ENCODE data around the gene BCL2L1.

Gene BCL2L1

DNA sequence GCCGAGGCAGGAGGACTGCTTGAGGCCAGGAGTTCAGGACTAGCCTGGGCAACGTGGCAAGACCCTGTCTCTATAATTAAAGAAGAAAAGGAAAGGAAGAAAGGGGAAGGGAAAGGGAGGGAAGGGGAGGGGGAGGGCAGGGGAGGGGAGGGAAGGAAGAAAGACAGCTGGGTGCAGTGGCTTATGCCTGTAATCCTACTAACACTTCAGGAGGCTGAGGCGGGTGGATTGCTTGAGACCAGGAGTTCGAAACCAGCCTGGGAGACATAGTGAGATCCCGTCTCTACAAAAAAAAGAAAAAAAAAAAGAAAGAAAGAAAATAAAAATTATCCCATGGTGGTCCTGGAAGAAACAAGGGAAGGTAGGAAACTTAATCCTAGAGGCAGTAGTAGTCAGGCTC is 33.5 kb downstream of the BCL2L1 start:
- DNase-seq (ENCODE audit: low read depth in 2 of 2), result no peak

DNA sequence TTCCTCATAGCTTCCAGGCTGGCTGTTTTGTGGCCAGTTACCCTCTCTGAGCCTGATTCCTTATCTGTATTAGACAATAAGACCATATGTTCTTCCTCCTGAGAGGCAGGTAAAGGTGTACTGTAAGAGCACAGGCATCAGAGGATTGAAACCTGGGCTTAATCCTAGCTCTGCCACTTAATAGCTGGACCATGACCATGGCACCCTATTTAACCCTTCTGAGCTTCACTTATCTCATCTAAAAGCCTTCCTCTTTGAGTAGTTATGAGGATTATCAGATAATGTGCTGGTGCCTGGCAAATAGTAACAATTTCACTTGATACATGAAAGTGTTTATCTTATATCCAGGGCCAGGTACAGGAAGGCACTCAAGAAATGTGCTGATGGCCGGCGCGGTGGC is 34.9 kb downstream of the BCL2L1 start:
- no peak overlapping the region for H3K4me3 ChIP-seq (replicated peaks in 1 of 2; ENCODE audit: low read depth in 2 of 2, low read length in 2 of 2)
- no peak for TF ChIP-seq CTCF (IDR thresholded peaks at IDR 0.05; ENCODE audit: low read depth, low read length)
- DNase-seq (ENCODE audit: low read depth in 2 of 2), result no peak

More for the DNA sequence above, 33.5 kb downstream of the BCL2L1 start:
- no peak for TF ChIP-seq CTCF (IDR thresholded peaks at IDR 0.05; ENCODE audit: low read depth, low read length)
- H3K4me3 ChIP-seq (replicated peaks in 1 of 2; ENCODE audit: low read depth in 2 of 2, low read length in 2 of 2), result no peak overlapping the region

- no peak for DNase-seq (ENCODE audit: low read depth in 2 of 2)
- H3K4me3 ChIP-seq (replicated peaks in 1 of 2; ENCODE audit: low read depth in 2 of 2, low read length in 2 of 2), result no peak overlapping the region
- TF ChIP-seq CTCF (IDR thresholded peaks at IDR 0.05; ENCODE audit: low read depth, low read length), result no peak
Measured at GRCh38 chr20:31685853-31686643, 36.6 kb downstream of the BCL2L1 start.

GRCh38 chr20:31684153-31685015 is 38.3 kb downstream of the BCL2L1 start:
- no peak for DNase-seq (ENCODE audit: low read depth in 2 of 2)
- H3K4me3 ChIP-seq (replicated peaks in 1 of 2; ENCODE audit: low read depth in 2 of 2, low read length in 2 of 2), result no peak overlapping the region

DNA sequence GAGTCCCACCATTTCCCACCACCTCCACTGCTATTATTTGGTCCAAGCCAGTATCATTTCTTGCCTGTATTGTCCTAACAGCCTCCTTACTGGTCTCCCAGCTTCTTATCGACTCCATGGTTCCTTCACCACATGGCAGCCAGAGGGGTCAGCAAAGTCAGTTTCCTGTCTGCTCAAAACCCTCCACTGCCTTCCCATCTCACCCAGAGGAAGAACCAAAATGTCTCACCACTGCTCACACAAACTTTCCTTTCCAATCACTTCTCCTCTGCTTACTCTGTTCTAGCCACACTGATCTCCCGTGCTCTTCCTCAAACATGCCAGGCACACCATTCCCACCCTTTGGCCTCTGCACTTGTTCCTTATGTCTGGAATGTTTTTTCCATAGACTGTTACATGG is 39.7 kb downstream of the BCL2L1 start:
- TF ChIP-seq CTCF (IDR thresholded peaks at IDR 0.05; ENCODE audit: low read depth, low read length), result no peak
- DNase-seq (ENCODE audit: low read depth in 2 of 2), result no peak
- no peak overlapping the region for H3K4me3 ChIP-seq (replicated peaks in 1 of 2; ENCODE audit: low read depth in 2 of 2, low read length in 2 of 2)

More at GRCh38 chr20:31684153-31685015, 38.3 kb downstream of the BCL2L1 start:
- no peak for TF ChIP-seq CTCF (IDR thresholded peaks at IDR 0.05; ENCODE audit: low read depth, low read length)

DNA sequence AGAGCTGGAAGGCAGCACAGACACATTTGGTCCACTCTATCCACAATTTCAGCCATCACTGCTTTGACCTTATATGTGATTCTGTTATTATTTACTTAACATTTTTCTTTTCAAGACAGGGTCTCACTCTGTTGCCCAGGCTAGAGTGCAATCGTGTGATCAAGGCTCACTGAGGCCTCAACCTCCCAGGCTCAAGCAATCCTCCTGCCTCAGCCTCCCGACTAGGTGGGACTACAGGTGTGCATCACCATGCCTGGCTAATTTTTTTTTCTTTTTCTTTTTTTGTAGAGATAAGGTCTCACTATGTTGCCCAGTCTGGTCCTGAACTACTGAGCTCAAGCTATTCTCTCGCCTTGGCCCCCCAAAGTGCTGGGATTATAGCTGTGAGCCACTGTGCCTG is 40.3 kb downstream of the BCL2L1 start:
- no peak overlapping the region for H3K4me3 ChIP-seq (replicated peaks in 1 of 2; ENCODE audit: low read depth in 2 of 2, low read length in 2 of 2)
- no peak for DNase-seq (ENCODE audit: low read depth in 2 of 2)
- TF ChIP-seq CTCF (IDR thresholded peaks at IDR 0.05; ENCODE audit: low read depth, low read length), result no peak

Measured in cardiac fibroblast (primary cell).